ENCODE measurements around the gene ANKRD11.

ANKRD11 gene

GRCh38 chr16:89282523-89282922, 207.8 kb downstream of the ANKRD11 start:
- no peaks in the 10 kb centered on the region for H3K79me2 ChIP-seq (ENCODE audit: insufficient read depth, low read length)
- H3K9ac ChIP-seq (ENCODE audit: low read length): no peak overlapping the region
- no peak overlapping the region for H2AFZ ChIP-seq (ENCODE audit: low read depth, low read length, severe bottlenecking)
- no peaks in the 10 kb centered on the region for H3F3A ChIP-seq (ENCODE audit: insufficient read depth)
- TF ChIP-seq EZH2phosphoT487 (conservative IDR thresholded peaks at IDR 0.05; ENCODE audit: low read length) (no peak), CTCF (IDR thresholded peaks at IDR 0.05; ENCODE audit: insufficient read depth, low read length, poor library complexity, severe bottlenecking) (no peak)
- H4K20me1 ChIP-seq (ENCODE audit: low read depth, low read length): no peaks in the 10 kb centered on the region
- no peak overlapping the region for H3K4me3 ChIP-seq (ENCODE audit: insufficient read depth, low read length, poor library complexity, severe bottlenecking)
- H3K27ac ChIP-seq (ENCODE audit: low read depth, low read length): no peak overlapping the region
- H3K4me2 ChIP-seq (ENCODE audit: low read depth, low read length, poor library complexity, severe bottlenecking): no peak overlapping the region
- no peaks in the 10 kb centered on the region for H3K27me3 ChIP-seq (ENCODE audit: low read length)
- H3K9me2 ChIP-seq (replicated peaks; ENCODE audit: insufficient read depth, low read length): no peaks in the 10 kb centered on the region
- no peaks in the 10 kb centered on the region for H3K9me3 ChIP-seq (ENCODE audit: insufficient read depth, low read length)
- peaks cover 6% of the 10 kb centered on the region; the same call in 1 of the 2 replicates for H3K36me3 ChIP-seq (ENCODE audit: low read length)

- no peak overlapping the region for H2AFZ ChIP-seq (ENCODE audit: low read depth, low read length, severe bottlenecking)
- H3K79me2 ChIP-seq (ENCODE audit: insufficient read depth, low read length): no peaks in the 10 kb centered on the region
- no peaks in the 10 kb centered on the region for H3K27me3 ChIP-seq (ENCODE audit: low read length)
- no peak overlapping the region for H3K9ac ChIP-seq (ENCODE audit: low read length)
- H3K4me2 ChIP-seq (ENCODE audit: low read depth, low read length, poor library complexity, severe bottlenecking): no peak overlapping the region
- no peaks in the 10 kb centered on the region for H3F3A ChIP-seq (ENCODE audit: insufficient read depth)
- no peaks in the 10 kb centered on the region for H4K20me1 ChIP-seq (ENCODE audit: low read depth, low read length)
- no peak overlapping the region for H3K27ac ChIP-seq (ENCODE audit: low read depth, low read length)
- peaks cover 6% of the 10 kb centered on the region; the same call in 1 of the 2 replicates for H3K36me3 ChIP-seq (ENCODE audit: low read length)
- no peak overlapping the region for H3K4me3 ChIP-seq (ENCODE audit: insufficient read depth, low read length, poor library complexity, severe bottlenecking)
- TF ChIP-seq EZH2phosphoT487 (conservative IDR thresholded peaks at IDR 0.05; ENCODE audit: low read length): no peak
- no peak for TF ChIP-seq CTCF (IDR thresholded peaks at IDR 0.05; ENCODE audit: insufficient read depth, low read length, poor library complexity, severe bottlenecking)
- no peaks in the 10 kb centered on the region for H3K9me3 ChIP-seq (ENCODE audit: insufficient read depth, low read length)
- no peaks in the 10 kb centered on the region for H3K9me2 ChIP-seq (replicated peaks; ENCODE audit: insufficient read depth, low read length)
These were observed 208.5 kb downstream of the ANKRD11 start for GRCh38 chr16:89281829-89282228.

GRCh38 chr16:89281189-89281577, 209.2 kb downstream of the ANKRD11 start:
- TF ChIP-seq CTCF (IDR thresholded peaks at IDR 0.05; ENCODE audit: insufficient read depth, low read length, poor library complexity, severe bottlenecking): no peak
- Histone ChIP-seq H2AFZ (ENCODE audit: low read depth, low read length, severe bottlenecking) (no peak overlapping the region), H3K9me2 (replicated peaks; ENCODE audit: insufficient read depth, low read length) (no peaks in the 10 kb centered on the region), H3K27me3 (ENCODE audit: low read length) (no peaks in the 10 kb centered on the region), H3K9ac (ENCODE audit: low read length) (no peak overlapping the region), H3K9me3 (ENCODE audit: insufficient read depth, low read length) (no peaks in the 10 kb centered on the region), H3F3A (ENCODE audit: insufficient read depth) (no peaks in the 10 kb centered on the region), H3K36me3 (ENCODE audit: low read length) (peaks cover 6% of the 10 kb centered on the region; the same call in 1 of the 2 replicates), H3K4me3 (ENCODE audit: insufficient read depth, low read length, poor library complexity, severe bottlenecking) (no peak overlapping the region), H3K27ac (ENCODE audit: low read depth, low read length) (no peak overlapping the region), H3K79me2 (ENCODE audit: insufficient read depth, low read length) (no peaks in the 10 kb centered on the region), H3K4me2 (ENCODE audit: low read depth, low read length, poor library complexity, severe bottlenecking) (no peak overlapping the region), H4K20me1 (ENCODE audit: low read depth, low read length) (no peaks in the 10 kb centered on the region; the same call in 1 of the 2 replicates)

All from SU-DHL-6 (cell line).